ENCODE measurements around the gene EFR3B. TPM values are rescaled to one million over a fixed set of nuclear protein-coding genes. Genes with fewer than 3 reads are reported as not detected.

The EFR3B gene
- total and polyA plus RNA-seq, 2 of the 13 experiments (the other 11 are each of a cell fraction or from before 2014, with no cell fraction given), result 0.42 TPM

GRCh38 chr2:25161055-25161781, 119.3 kb downstream of the EFR3B start:
- intact Hi-C loops (cut with micrococcal nuclease; ENCODE audit: unreplicated experiment), result no loop called here
- Histone ChIP-seq H3K27me3 (ENCODE audit: control insufficient read depth in 1 of 2, insufficient read depth in 2 of 2, low read length in 2 of 2) (peaks cover 6 to 33% of the 10 kb centered on the region in 2 experiments; a peak in 3 of 5 replicates), H3K36me3 (replicated peaks in 1 of 2; ENCODE audit: control insufficient read depth in 1 of 2, insufficient read depth in 2 of 2, low read length in 2 of 2) (no peaks in the 10 kb centered on the region), H3K4me2 (ENCODE audit: low read depth, low read length) (no peak overlapping the region), H3K27ac (ENCODE audit: extremely low read length, insufficient read depth, low read length) (no peak overlapping the region), H2AFZ (ENCODE audit: low read length) (no peak overlapping the region), H3K79me2 (ENCODE audit: insufficient read depth, low read length) (no peaks in the 10 kb centered on the region), H3K9ac (ENCODE audit: insufficient read depth, low read depth, low read length) (no peak overlapping the region), H3K9me3 (ENCODE audit: low read length) (no peaks in the 10 kb centered on the region), H4K20me1 (ENCODE audit: insufficient read depth, low read length) (no peaks in the 10 kb centered on the region), H3K4me1 (ENCODE audit: insufficient read depth, low read length) (no peaks in the 10 kb centered on the region), H3K4me3 (replicated peaks in 1 of 3; ENCODE audit: insufficient read depth in 1 of 3, low read depth in 2 of 3, low read length in 3 of 3) (no peak overlapping the region)
- DNase-seq (ENCODE audit: low spot score) (no peak), ATAC-seq (no peak), FAIRE-seq (no peak)
- no TSS peak for BruUV-seq (replicated peaks)
- TF ChIP-seq KDM5B (CRISPR knock-in tag; IDR thresholded peaks at IDR 0.05; ENCODE audit: borderline replicate concordance) (no peak), DNMT1 (CRISPR knock-in tag; IDR thresholded peaks at IDR 0.05) (0 out of 2 replicates have a peak, but pooled peaks have one; percentile 61), SPEN (CRISPR knock-in tag; IDR thresholded peaks at IDR 0.05; ENCODE audit: low read depth) (no peak), ZBTB33 (CRISPR knock-in tag; IDR thresholded peaks at IDR 0.05) (peak; percentile 63; the same call in 1 of the 2 replicates), KLF12 (CRISPR knock-in tag; IDR thresholded peaks at IDR 0.05; ENCODE audit: borderline replicate concordance) (no peak), ZBED4 (CRISPR knock-in tag; IDR thresholded peaks at IDR 0.05; ENCODE audit: borderline replicate concordance) (no peak), ZNF451 (CRISPR knock-in tag; IDR thresholded peaks at IDR 0.05) (no peak), NFKBIZ (CRISPR knock-in tag; IDR thresholded peaks at IDR 0.05) (no peak)
- TF ChIP-seq, protein P1, sequence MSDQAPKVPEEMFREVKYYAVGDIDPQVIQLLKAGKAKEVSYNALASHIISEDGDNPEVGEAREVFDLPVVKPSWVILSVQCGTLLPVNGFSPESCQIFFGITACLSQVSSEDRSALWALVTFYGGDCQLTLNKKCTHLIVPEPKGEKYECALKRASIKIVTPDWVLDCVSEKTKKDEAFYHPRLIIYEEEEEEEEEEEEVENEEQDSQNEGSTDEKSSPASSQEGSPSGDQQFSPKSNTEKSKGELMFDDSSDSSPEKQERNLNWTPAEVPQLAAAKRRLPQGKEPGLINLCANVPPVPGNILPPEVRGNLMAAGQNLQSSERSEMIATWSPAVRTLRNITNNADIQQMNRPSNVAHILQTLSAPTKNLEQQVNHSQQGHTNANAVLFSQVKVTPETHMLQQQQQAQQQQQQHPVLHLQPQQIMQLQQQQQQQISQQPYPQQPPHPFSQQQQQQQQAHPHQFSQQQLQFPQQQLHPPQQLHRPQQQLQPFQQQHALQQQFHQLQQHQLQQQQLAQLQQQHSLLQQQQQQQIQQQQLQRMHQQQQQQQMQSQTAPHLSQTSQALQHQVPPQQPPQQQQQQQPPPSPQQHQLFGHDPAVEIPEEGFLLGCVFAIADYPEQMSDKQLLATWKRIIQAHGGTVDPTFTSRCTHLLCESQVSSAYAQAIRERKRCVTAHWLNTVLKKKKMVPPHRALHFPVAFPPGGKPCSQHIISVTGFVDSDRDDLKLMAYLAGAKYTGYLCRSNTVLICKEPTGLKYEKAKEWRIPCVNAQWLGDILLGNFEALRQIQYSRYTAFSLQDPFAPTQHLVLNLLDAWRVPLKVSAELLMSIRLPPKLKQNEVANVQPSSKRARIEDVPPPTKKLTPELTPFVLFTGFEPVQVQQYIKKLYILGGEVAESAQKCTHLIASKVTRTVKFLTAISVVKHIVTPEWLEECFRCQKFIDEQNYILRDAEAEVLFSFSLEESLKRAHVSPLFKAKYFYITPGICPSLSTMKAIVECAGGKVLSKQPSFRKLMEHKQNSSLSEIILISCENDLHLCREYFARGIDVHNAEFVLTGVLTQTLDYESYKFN (CRISPR knock-in tag; conservative IDR thresholded peaks at IDR 0.05), result no peak
- ChIA-PET CTCF (ENCODE audit: low intra/inter-chr PET ratio, low total read pairs) (no interaction called here), POLR2A (no interaction called here)
- in situ Hi-C loops (cut with HindIII; ENCODE audit: extremely low pct_ligation_motif_present, low pct_unique_long_range_greater_than_20kb), result no loop called here
- 80% methylated on average over 61 of the region's 69 CpGs for WGBS (ENCODE audit: low lambda C conversion rate)
